ENCODE results near the gene RAB9A.

Gene RAB9A

DNA sequence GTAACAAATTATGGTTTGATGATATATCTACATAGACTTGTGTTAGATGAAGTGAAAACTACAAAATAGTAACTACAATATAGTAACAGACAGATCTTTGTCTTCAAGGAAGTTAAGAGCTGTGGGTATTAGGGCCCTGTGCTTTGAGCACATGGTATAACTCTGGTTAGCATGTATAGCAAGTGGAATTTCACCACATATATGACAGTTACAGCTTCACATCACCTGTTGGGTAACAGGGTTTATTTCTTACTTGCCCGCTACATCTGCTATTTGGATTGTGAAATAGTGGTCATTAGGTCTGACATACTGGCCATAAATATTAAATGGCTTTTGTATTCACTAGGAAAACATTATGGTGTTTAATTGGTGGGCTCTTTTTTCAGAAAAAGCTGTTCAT is 65.8 kb downstream of the RAB9A start:
- H3K4me3 ChIP-seq (ENCODE audit: low read depth, low read length): no peak overlapping the region
- ChIA-PET CTCF (interaction anchor here (0.7 to 1.6 kb wide), 4 partner anchors 8 to 950 kb away, joined by 3 to 6 read pairs (median 4); partner anchors contain the start of genes OFD1 and TRAPPC2), POLR2A (no interaction called here)
- no peak for DNase-seq (ENCODE audit: low read depth, low spot score)
- TF ChIP-seq, protein P1, sequence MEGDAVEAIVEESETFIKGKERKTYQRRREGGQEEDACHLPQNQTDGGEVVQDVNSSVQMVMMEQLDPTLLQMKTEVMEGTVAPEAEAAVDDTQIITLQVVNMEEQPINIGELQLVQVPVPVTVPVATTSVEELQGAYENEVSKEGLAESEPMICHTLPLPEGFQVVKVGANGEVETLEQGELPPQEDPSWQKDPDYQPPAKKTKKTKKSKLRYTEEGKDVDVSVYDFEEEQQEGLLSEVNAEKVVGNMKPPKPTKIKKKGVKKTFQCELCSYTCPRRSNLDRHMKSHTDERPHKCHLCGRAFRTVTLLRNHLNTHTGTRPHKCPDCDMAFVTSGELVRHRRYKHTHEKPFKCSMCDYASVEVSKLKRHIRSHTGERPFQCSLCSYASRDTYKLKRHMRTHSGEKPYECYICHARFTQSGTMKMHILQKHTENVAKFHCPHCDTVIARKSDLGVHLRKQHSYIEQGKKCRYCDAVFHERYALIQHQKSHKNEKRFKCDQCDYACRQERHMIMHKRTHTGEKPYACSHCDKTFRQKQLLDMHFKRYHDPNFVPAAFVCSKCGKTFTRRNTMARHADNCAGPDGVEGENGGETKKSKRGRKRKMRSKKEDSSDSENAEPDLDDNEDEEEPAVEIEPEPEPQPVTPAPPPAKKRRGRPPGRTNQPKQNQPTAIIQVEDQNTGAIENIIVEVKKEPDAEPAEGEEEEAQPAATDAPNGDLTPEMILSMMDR (IDR thresholded peaks at IDR 0.05; ENCODE audit: insufficient read depth, low read length, missing control alignments): no peak

DNA sequence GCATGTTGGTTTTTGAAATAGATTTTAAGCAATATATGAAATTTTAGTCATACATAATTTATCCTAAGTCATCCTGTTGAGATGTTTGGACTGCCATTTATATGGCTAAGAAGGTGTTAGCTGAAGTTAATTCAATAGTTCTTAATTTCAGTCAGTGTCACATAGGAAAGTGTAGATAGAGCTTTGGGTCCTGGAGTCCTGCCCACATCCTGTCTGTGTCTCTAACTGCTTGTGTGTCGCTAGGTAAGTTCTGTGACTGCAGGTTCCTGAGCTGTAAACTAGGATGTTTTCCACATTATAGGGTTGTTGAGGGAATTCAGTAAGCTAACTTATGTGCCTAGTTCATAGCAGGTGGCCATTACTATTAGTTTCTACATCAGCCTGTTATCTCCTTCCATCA is 66.3 kb downstream of the RAB9A start:
- no peak overlapping the region for H3K4me3 ChIP-seq (ENCODE audit: low read depth, low read length)
- ChIA-PET POLR2A (no interaction called here), CTCF (interaction anchor here (0.7 to 1.6 kb wide), 5 partner anchors 9 to 950 kb away, joined by 3 to 6 read pairs (median 3); partner anchors contain the start of genes OFD1 and TRAPPC2)
- TF ChIP-seq, protein P1 (IDR thresholded peaks at IDR 0.05; ENCODE audit: insufficient read depth, low read length, missing control alignments): no peak
- no peak for DNase-seq (ENCODE audit: low read depth, low spot score)

DNA sequence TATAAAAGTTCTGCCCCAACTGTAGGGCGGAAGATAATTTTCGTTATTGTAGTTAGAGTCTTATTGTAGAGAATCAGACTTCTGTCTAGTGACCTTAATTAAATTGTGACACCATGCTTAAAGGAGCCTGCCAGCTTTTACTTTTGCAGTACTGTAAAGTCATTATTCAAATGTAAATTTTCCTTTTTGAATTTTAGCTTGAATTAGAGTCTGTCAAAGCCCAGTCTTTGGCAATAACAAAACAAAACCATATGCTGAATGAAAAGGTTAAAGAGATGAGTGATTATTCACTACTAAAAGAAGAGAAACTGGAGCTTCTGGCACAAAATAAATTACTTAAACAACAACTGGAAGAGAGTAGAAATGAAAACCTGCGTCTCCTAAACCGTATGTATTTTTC is 67.5 kb downstream of the RAB9A start:
- CTCF ChIA-PET: interaction anchor here (1.4 kb wide), 1 partner anchor 276 kb away, joined by 3 read pairs; no protein-coding TSS in a partner anchor
- H3K4me3 ChIP-seq (ENCODE audit: low read depth, low read length): no peak overlapping the region
- TF ChIP-seq, protein P1 (IDR thresholded peaks at IDR 0.05; ENCODE audit: insufficient read depth, low read length, missing control alignments): no peak
- POLR2A ChIA-PET: no interaction called here
- no peak for DNase-seq (ENCODE audit: low read depth, low spot score)

DNA sequence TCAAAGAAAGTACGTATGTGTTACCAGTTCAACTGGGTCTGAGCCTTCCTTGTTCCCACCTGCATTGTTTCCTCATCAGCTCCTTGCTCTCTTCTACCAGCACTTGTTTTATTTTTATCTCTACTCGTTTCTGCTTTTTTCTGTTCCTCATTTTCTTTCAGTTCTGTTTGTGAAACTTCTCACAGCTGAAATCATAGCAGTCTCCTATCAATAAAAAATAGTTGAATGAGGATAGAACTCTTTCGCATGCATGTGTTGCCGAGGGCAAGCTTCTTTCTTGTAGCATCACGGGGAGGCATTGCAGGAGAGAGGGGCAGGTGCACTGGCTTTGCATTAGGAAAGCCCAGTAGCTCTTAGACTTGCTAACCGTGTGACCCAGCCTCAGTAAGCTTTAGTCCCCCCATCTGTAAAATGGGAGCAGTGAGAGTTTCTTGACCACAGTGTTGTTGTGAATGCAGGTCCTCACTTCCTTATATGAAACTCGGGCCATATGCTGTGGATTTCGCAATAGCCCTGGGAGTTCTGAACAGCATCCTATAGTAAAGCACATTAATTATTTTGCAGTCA is 70.3 kb downstream of the RAB9A start:
- DNase-seq (ENCODE audit: low read depth, low spot score): no peak
- POLR2A ChIA-PET: no interaction called here
- no peak overlapping the region for H3K4me3 ChIP-seq (ENCODE audit: low read depth, low read length)
- TF ChIP-seq, protein P1 (IDR thresholded peaks at IDR 0.05; ENCODE audit: insufficient read depth, low read length, missing control alignments): no peak
- CTCF ChIA-PET: no interaction called here

All from AG04449 (cell line).